ENCODE measurements around the gene LARP6.

LARP6 gene

GRCh38 chr15:70880781-70881180 lies 26.8 kb upstream of the LARP6 start:
- Mint-ChIP-seq H3K4me1 (no peaks in the 10 kb centered on the region), H3K9me3 (no peaks in the 10 kb centered on the region), H3K4me3 (no peak overlapping the region), H3K27me3 (ENCODE audit: low read depth) (no peaks in the 10 kb centered on the region), H3K27ac (no peak overlapping the region), H3K36me3 (ENCODE audit: low read depth) (no peaks in the 10 kb centered on the region)
- TF ChIP-seq CTCF (IDR thresholded peaks at IDR 0.05; ENCODE audit: unreplicated experiment in 3 of 3): no peak

GRCh38 chr15:70879401-70879800 lies 25.4 kb upstream of the LARP6 start:
- H3K9me3 Mint-ChIP-seq: no peaks in the 10 kb centered on the region
- H3K27me3 Mint-ChIP-seq (ENCODE audit: low read depth): no peaks in the 10 kb centered on the region
- no peak for TF ChIP-seq CTCF (IDR thresholded peaks at IDR 0.05; ENCODE audit: unreplicated experiment in 3 of 3)
- peak overlapping the region in 1 of 3 experiments; percentile 5 for H3K27ac Mint-ChIP-seq
- H3K4me1 Mint-ChIP-seq: no peaks in the 10 kb centered on the region
- no peak overlapping the region for H3K4me3 Mint-ChIP-seq
- H3K36me3 Mint-ChIP-seq (ENCODE audit: low read depth): no peaks in the 10 kb centered on the region

- Mint-ChIP-seq H3K4me3 (no peak overlapping the region), H3K9me3 (peaks cover 3% of the 10 kb centered on the region), H3K36me3 (ENCODE audit: low read depth) (peaks cover 5% of the 10 kb centered on the region), H3K27ac (no peak overlapping the region), H3K27me3 (ENCODE audit: low read depth) (no peaks in the 10 kb centered on the region), H3K4me1 (no peaks in the 10 kb centered on the region)
- TF ChIP-seq CTCF (IDR thresholded peaks at IDR 0.05; ENCODE audit: unreplicated experiment in 3 of 3): no peak
These were observed 22.7 kb upstream of the LARP6 start for GRCh38 chr15:70876683-70877082.

GRCh38 chr15:70876011-70876410 lies 22.1 kb upstream of the LARP6 start:
- Mint-ChIP-seq H3K27ac (no peak overlapping the region), H3K27me3 (ENCODE audit: low read depth) (no peaks in the 10 kb centered on the region), H3K4me1 (no peaks in the 10 kb centered on the region), H3K36me3 (ENCODE audit: low read depth) (peaks cover 5% of the 10 kb centered on the region), H3K4me3 (no peak overlapping the region), H3K9me3 (peaks cover 3% of the 10 kb centered on the region)
- TF ChIP-seq CTCF (IDR thresholded peaks at IDR 0.05; ENCODE audit: unreplicated experiment in 3 of 3): no peak

DNA sequence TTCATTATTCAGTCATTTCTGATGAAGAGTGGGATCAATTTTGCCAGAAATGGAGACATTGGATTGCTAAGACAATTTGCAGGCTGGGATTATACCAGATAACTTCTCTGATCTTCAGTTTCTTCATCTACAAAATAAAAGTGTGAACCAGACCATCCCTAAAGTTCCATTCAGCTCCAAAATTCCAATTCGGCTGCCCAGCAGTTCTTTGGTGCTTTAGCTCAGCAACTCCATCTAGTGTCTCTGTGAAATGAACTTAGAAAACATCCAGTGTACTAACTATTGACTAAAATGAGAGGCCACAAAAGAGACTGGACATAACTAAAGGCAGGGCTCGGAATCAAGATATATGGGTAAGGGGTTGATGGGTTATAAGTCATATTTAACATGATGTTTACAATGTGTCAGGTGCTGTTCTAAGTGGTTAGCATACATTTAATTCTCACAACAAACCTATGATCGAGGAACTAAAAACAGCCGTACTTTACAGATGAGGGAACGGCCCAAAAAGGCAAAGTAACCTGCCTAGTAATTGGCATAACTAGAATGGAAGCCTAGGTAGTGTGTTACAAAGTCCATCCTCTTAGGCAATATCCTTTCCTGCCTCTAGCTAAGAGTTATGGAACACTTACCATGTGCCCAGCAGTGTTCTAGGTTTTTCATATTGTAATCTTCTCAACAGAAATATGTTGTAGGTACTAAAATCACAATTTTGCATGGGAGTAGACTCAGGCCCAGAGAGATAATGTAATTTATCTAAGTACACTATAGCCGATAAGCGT lies 21.2 kb upstream of the LARP6 start:
- H3K27ac Mint-ChIP-seq: peak overlapping the region in 2 of 3 experiments; percentile 6 to 22
- peaks cover 2% of the 10 kb centered on the region for H3K4me1 Mint-ChIP-seq
- peak; percentile 52 to 58 (median 55) for TF ChIP-seq CTCF (IDR thresholded peaks at IDR 0.05; ENCODE audit: unreplicated experiment in 3 of 3)
- H3K27me3 Mint-ChIP-seq (ENCODE audit: low read depth): no peaks in the 10 kb centered on the region
- peaks cover 3% of the 10 kb centered on the region for H3K9me3 Mint-ChIP-seq
- H3K4me3 Mint-ChIP-seq: no peak overlapping the region
- peaks cover 5% of the 10 kb centered on the region for H3K36me3 Mint-ChIP-seq (ENCODE audit: low read depth)

Measured in nephron (organoid).